ENCODE measurements around the gene KRR1.

KRR1 gene

DNA sequence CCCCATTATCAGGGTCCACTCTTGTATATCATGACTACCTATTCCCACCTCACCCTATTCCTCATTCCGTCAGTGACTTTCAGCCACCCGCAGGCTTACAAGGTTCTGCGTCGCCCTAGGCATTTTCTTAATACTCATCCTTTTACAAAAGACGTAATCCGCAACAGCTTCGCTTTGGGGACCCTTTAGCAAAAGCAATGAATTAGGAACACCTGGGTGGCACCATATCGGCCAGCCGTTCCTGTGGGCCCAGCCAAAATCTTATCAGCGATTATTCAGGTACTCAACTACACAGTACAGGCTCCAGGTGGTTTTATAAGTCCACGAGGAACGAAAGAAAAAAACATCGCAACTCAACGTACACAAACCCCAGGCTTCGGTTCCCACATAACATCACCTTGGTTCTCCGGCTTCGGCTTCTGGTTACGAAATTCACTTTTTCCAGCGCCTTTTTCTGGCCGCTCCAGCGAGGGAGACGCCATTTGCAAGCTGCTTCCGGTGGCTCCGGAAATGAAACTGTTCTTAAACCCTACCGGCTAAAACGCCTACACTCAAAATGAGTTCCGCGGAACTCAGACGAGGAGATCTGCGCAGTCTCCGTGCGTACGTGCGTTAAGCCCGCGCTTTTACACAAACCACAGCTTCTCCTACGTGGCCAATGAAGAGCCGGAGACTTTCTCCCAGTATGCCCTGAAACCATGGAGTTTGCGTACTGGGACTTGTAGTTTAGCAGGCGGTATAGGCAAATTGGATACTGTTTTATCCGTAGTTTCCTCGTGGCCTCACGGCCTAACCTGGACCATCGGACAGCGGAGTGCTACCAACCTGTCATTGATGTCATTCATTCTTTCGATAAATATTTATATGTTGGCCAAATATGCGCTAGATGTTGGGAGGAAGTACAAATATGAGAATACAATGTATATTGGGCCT lies at the start of gene KRR1:
Gene KRR1, minus strand, starts transcription at position 494 of the 933 bp plus-strand sequence. Its CDS starts 12 bp downstream, at position 482.
- DNase-seq, result peak; percentile 99

DNA sequence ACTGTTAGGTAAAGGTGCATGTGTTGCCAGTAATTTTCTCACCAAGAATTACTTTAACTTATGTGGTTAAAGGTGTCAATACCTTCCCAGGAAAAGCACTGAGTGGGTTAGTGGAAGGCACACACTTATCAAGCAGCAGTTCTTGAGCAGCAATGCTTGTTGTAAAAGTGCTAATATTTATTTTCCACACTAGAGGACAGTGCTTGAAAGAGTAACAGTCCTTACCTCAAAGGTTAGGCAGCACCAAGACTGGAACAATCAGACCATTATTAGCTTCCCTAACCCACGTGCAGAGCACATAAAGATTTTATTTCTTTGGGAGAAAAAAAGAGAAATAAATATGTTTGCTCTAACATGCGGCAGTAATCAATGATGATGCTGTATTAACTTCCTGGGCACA lies 48.8 kb upstream of the KRR1 start:
- DNase-seq, result no peak

DNA sequence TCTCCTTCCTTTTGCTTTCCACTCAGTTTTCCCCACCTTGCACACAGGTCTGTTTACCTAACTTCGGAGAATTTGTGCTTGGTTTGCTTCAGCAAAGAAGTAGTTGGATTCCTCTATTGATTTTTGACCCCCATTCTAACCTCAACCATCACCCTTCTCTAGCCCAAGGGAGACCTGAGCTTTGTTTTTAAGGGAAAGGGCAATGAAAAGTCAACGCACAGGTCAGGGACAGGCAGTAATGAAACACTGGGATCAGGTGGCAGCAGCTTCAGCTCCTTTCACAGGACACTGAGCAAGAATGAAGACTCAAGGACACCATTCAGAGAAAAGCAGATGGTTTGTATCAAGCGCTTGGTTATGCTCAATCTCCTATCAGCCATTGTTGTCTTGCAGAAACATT lies 46.9 kb upstream of the KRR1 start:
- DNase-seq, result no peak

DNA sequence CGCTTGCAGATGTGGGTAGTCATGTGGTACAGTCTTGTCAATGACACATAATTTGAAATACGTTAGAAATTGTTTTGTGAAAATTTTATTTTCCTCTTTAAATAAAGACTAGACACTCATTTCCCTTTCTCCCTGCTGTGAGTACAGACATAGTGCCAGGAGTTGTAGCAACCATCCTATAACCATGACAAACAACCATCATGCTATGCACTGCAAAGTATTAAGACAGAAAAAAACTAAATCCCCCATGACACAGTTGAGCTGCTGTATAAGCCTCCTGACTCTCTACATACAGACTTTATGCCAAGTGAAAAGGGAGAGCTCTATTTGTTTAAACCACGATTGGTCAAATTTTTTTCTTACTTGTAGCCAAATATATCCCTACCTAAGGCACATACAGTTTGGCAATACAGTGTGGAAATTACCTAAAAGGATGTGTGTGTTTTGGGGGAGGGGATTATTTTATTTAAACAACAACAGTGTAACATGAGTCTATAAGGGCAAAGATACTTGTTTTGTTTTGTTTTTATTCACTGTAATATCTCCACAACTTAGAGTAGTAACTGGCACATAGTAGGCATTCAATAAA lies 45.0 kb upstream of the KRR1 start:
- no peak for DNase-seq

DNA sequence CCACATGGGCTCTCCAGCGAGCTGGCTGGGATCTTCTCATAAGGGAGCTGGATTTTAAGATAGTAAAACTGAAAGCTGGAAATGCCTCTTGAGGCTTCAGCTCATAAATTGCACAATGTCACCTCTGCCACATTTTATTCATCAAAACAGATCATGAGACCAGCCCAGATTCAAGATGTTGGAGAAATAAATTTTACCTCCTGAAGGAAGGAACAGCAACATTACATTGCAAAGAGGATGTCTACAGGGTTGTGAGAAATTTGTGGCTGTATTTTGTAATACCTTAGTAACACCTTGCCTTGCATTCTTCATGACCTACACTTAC lies 43.1 kb upstream of the KRR1 start:
- DNase-seq, result no peak

DNA sequence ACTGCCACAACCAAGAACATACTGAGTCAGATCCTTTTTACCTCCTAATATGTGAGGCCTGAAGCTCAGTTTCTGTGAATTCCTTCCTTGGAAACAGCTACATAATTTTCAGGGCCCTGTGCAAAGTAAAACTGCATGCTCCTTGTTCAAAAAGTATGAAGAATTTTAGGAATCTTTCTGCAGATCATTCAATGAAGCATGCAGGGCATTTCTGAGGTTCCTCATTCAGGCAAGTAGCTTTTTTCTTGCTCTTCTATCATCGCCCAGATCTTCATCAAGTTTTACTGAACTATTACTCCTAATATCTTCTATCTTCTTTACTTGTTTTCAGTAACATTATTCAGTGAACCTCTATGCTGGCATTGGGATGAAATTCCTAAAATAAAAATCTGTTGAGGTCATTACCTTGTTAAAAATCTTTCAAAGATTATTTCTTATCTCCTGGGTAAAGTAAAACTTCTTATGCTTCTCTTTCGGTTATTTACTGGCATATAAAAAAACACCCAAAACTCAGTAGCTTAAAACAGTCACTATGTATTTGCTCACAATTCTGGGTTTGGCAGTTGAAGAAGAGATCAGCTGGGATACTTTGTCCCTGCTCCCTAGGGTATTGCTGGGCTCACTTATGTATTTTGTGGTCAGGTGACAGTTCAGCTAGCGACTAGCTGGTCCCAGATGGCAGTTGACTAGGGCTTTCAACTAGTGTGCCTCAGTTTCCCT lies 42.6 kb upstream of the KRR1 start:
- no peak for DNase-seq

DNA sequence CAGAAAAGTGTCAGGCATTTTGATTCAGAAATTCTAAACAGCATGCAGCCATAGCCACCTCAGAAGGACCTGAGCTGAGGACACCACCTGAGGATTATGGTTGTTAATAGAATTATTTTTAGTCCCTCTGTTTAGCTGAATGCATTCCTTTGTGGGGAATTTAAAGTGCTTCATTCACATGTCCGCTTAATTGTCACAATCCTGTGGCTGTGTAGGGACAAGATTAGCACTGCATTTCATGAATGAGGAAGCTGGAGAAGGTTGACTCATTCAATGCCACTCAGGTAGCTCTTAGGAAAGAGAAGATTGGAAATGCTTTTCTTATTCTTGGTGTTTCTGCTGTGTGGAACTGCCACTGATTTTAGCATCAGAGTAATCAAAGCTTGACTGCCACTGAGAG lies 42.0 kb upstream of the KRR1 start:
- DNase-seq, result peak; percentile 75

DNA sequence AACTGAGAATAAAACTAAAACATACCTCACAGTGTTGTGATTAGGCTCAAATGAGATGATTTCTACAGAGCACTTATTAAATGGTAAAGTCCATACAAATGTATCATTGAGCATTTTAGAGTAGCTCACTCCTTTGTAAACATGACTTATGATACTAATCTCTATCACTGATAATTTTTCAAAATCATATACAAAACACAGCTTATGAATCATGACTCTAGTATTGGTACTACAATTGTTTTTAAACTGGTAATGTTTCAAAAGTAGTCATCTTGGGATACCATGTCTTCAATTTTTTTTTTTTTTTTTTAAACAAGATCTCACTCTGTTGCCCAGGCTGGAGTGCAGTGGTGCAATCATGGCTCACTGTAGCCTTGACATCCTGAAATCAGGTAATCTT lies 40.1 kb upstream of the KRR1 start:
- no peak for DNase-seq

DNA sequence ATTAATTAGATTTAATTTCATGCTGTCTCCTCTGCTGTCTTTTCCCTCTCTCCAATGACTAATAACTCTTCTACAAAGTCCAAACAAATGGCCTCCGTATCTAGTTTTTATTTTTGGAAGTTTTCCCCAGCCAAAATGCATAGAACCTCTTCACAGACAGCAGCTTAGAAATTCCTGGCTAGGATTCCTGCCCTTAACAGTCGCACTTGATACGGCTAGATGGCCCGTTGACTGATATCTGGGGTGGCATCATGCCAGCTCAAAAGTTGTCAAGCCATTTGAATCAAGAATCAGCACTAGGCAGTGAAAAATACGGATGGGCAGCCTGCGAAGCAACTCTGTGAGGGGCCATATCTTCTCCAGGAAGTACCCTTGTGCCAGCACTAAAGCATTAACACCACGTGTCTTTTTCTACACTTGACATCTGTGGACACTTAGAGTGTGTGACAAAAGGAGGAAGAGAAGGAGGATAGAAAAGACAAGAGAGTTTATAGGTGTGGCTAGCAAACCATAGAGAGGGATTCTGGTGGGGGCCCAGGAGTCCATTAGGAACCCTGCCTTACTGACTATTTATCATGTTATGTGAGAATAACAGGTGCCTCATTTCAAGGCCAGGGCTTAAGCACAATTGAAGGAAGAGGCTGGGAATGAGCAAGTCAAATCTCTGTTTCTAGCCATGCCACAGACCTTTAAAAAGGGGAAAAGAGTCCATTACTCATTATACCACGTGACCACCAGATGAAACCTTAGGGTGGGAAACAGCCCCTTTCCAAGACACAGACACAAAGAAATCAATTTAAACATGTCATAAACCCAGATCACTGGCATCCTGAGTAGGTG lies 39.2 kb upstream of the KRR1 start:
- DNase-seq, result no peak

DNA sequence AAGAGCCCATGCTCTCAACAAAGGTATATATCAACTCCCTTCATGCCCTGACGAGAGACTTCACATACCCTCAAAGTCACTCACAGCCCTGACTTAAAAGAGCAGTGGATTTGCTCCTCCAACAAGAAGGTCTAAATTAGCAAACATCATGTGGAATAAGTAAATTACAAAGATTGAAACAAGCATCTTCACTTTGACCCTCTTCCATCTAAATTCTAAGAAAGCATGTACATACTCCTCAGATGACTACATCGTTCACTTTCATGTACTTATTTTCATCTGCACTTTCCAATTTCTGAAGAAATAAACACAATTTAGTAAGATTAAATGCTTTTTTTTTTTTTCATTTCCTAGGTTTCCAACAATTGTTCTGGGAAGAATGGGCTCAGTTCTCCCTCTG lies 38.6 kb upstream of the KRR1 start:
- no peak for DNase-seq

DNA sequence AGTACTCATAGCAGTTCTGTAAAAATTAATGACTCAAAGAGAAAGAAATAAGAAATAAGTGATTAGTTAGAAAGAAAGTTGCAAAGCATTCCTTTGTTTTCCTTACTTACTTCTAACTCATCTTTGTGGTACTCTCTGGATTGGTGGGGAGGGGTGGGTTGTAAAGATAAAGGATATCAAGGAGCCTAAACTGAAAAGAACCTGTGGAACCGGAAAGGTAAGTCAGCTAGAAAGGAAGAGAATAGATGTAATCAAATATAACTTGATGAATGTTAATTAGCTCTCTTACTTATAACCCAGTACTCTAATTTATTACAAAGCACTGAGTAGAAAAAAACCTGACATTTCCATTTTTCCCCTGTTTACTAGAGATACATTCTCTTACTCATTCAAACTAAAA lies 37.5 kb upstream of the KRR1 start:
- no peak for DNase-seq

DNA sequence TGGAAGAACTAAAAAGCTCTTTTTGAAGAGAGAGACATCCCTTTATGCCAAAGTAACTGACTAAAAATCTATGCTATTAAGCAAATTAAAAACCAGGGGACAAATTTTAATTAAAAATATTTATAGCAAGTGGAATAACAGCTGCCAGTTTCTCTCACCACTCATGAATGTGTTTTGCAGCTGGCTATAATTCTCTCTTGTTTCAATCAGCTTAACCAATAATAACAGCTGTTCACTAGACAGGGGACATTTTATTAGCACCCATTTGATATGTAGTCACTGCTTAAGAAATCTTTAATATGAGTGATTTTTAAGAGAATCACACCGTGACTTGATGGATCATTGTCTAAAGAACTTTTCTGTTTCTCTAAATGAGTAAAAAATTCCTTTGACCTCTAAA lies 34.2 kb upstream of the KRR1 start:
- no peak for DNase-seq

DNA sequence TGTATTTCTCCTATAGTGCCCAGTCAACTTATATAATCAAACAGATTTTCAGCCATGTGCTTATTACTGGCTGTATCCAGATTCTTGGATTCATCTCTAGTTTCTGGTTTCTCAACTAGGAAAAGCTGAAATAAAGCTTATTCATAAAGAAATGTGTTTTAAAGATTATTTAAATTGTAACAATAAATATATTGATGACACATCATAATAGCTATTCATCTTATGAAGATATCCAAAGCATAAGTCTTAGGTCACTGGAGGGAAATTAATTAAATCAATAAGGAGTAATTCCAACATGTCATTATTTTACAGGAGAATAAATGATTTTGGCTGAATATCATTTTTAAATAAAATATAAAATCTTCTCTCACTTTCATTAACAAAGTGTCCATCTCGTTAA lies 32.1 kb upstream of the KRR1 start:
- no peak for DNase-seq

DNA sequence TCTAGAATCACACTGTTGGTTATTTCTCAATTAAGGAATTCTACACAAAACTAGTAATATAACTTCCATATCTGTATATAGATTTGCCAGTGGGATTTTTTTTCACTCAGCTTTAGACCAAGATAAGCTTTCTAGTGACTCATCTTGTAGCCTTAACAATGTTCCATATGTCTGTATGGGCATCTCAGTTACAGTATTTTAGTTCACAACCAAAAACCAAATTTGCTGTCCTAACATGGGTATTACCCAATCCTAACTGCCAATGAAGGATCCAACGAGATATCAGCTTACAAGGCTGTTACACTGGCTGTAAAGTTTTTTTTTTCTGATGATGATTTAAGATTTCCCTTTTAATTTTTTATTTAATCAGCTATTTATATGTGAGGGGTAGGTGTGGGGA lies 31.5 kb upstream of the KRR1 start:
- no peak for DNase-seq

DNA sequence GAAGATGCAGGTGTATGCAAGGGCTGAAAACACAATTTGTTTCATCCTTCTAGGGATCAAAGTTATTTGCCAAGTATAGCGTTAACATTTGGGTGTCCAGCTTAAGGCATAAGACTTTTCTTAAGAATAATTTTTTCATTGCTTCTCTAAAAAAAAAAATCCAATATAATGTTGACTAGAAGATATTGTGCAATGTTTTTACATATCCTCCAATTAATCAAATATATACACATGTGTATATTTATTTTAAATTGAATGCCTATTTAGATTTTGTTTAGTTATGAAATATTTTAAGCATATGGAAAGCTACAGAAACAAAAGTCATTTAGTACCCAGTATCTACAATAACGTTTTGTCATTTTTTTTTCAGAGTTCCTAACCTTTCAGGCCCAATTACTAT lies 28.5 kb upstream of the KRR1 start:
- DNase-seq, result no peak

DNA sequence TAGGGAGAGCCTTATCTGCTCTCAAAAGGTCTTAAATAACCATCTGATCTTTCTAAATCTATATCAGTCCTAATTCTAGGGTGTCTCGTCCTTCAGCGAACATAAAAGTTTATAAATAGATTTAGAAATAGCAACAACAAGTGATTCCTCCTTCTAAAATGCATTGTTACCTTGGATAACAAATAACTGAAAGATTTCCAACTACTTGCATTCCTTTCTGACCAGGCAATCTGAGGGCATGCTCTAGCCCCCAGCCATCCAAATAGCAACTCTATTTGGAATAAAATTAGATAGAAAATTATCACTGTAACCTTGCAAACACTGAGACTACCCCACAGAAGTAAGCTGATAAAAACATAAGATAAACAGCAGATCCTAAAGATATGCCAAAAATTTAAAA lies 21.8 kb upstream of the KRR1 start:
- no peak for DNase-seq

DNA sequence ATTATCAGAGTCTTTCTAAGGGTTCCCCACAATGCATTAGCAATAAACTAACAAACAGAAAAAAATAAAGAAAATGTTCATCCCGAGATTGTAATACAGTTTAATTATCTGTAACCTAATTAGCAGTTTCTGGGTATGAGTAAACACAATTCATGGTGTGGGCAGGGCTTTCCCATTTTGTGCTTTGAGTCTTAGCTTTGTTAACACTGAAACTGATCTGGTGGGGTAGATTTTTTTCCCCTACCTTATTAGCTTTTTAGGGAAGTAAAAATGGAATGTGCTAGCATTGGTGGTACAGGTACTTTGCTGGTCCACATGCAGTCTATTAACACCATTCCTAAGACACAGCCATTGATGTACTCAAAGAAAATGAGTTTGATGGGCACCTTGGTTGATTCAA lies 18.4 kb upstream of the KRR1 start:
- no peak for DNase-seq

DNA sequence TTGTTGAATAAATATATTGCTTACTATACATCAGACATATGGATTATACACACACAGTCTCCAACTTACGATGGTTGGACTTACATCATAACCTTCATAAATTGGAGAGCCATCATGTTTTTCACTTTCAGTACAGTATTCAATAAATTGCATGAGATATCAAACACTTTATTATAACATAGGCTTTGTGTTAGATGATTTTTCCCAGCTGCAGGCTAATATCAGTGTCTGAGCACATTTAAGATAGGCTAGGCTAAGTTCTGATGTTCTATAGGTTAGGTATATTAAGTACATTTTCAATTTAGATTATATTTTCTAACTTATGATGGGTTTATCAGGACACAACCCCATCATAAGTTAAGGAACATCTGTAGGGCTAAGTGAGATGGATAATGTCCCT lies 17.9 kb upstream of the KRR1 start:
- DNase-seq, result no peak

DNA sequence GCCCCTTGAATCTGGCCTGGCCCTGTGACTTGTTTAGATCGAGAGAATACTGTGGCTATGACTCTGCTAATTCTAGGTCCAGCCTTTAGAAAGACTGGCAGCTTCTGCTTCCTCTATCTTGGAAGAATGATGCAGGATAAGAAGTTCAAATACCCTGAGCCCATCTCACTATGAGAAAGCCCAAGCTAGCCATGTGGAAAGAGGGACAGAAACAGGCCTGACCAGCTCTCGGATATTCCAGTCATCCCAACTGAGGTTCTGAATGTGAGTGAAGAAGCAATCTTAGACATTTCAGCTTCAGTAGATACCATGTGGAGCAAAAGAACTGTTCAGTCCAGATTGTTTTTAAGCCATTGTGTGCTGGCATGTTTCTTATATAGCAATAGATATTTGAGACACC lies 17.3 kb upstream of the KRR1 start:
- DNase-seq, result peak; percentile 60

DNA sequence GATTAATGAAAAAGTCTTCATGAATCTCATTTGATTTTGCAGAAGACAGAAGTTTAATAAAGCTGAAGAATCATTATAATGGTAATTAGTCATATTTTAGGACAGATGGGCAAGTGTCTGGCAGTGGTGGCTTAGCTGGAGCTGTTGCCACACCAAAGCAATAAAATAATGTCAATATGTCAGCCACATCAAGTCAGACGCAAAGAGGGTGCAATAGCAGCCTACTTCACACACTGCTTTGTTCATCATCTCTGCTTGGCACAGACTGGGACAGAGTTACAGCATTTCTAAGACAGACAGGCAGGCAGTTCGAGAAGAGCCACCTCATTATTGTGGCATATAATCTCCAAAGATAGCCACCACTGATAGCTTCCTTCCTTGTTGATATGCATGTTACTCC lies 16.9 kb upstream of the KRR1 start:
- no peak for DNase-seq

DNA sequence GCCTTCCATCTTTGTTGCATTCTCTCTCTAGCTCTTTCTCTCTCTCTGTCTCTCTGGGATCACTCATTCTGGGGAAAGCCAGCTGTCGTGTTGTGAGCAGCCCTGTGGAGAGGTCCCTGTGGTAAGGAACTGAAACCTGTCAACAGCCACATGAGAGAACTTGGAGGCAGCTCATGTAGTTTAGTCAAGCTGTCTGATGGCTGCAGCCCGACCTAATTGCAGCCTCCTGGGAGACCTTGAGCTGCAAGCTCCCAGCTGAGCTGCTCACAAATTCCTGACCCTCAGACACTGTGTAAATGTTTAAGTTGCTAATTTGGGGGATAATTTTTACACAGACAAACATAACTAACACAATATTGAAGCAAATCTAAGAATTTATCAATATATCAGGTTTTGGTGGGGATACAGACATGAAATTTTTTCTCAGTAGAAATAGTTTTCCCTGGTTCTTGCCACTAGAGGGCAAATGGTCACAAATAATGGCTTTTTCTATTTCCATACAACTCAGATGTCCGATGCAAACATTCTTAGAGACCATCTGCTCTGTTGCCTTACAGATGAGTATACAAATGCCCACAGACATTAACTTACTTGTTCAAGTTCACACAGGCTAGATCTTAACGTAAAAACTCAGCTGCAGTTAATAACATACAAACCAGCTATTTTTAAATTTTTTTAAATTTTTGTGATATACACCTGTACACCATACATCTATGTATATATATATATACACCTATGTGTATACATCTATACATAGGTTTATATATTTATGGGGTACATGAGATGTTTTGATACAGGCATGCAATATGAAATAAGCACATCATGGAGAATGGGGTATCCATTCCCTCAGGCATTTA lies 15.5 kb upstream of the KRR1 start:
- DNase-seq, result peak; percentile 79

DNA sequence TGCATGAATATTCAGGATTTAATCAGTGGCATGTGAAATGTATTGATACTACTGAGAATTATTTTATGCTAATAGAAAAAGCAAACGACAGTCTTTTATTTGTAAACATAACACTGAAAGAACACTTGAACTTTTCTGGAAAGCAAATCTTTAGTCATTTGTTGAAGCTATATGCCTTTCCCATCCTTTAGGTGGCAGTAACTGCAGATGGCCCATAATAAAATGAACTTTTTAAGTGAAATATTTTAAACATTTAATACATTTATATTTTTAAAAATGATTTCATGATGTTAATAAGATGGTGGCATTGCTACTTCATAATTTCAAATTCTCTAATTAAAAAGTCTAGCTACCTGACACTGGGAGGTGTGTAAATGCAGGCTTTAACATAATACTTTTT lies 13.9 kb upstream of the KRR1 start:
- DNase-seq, result no peak
